NCI-H524 (cell line): ENCODE data around the gene LHX5.
"Not testable (repeated sequence)": the region's sequence is repeated elsewhere in the genome, so short reads cannot be mapped to it uniquely, and the experiment has no call there.

ENCODE experiments used
- DNase-seq, 2 experiments: peaks; one replicate each; lab custom pipeline; 2025; lab: John Stamatoyannopoulos, UW

Gene LHX5

DNA sequence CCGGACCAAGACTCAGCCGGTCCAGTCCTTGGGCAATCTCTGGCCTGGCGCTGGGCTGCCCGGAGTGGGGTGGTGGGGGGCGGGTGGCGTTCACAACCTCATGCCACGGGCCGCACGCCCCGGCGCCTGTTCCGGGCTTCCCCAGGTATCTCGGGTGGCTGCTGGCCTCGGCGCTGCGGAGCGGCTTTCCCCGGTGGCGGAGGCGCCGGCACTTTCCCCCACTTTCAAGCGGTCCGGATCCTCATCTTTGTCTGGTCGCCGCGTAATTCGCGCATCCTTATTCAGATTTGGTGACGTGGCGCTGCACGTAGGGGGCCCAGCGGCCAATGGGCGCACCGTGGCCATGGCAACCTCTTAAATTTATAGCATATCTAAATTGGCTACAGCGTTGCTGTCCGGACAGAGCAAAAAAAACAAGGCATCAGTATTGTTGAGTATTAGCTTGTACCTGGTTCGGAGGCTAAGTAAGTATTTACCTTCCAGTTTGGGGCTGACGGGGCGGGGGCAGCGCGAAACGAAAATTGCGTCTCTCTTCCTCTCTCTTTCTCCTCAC is at the start of gene LHX5:
TSS of gene LHX5 (minus strand) at position 253 of the 553 bp plus-strand sequence. CDS start 373 bp downstream, outside the sequence.
- peak; percentile 49 to 62 for DNase-seq

DNA sequence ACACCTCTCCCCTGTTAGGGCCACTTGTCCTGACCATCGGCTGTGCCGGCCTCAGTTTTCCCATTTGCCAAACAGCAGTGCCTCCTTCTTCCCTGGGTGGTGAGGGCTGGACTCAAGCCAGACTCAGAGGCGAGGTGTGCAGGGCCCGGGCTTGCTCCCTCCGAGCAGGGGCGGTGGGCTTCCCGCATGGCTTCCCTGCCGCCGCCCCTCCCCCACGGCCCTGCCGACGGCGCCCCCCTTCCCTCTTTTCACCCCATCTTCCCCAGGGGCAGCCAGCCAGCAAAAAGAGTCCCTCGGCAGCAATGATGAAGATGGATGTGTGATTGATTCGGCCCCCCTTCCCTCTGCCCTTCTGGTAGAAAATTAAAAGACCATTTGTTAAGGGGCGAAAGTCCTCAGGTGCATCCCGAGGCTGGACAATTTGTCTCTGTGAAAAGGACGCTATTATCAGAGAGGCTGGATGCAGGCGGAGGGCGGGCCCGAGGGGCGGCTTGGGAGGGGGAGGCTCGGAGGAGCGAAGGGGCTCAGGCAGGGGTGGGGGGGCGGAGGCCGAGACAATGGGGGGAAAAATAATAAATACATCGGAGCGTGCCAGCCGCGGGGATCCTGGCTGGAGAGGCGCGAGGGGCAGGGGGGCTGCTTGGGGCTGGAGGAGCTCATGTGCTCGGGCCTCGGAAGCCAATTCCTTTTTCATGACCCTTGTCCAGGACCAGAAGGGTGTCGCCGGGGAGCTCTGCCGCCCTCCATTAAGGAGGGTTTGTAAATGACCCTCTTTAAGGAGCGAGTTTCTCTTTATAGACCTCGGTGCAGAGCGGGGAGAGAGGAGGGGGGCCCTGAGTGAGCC is 48.0 kb upstream of the LHX5 start:
- no peak for DNase-seq

DNA sequence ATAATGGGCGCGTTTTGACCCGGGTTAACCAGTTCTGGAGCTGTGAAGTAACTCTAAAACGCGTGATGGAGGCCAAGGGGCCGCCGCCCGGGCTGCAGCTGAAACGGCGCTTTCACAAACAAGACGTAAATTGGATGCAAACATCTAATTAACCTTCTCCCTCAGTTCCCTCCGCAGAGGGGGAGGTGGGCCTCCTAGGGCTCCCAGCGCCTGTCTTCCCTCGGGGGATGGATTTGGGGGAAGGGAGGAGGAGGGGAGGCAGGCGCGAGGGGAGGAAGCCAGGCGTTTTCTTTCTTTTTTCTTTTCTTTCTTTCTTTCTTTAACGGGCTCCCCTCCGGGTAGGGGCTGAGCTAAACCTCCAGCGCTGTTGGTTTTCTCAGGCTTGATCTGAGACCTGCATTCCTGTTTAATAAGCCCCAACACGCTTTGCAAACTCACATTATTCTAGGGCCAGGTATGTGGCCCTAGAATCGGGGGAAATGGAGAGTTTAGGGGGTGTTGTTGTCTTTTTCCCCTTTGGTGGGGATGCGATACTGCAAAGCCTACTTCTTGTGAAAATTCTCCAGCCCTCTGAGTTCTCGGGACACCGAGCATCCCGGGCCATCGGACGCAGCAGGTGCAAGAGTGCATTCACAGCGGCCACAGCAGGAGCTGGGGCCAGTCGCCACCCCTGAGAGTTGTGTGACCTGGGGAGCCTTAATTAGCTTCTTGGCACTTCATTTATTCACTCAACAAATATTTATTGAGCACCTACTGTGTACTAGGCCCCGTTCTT is 43.6 kb upstream of the LHX5 start:
- no peak for DNase-seq

DNA sequence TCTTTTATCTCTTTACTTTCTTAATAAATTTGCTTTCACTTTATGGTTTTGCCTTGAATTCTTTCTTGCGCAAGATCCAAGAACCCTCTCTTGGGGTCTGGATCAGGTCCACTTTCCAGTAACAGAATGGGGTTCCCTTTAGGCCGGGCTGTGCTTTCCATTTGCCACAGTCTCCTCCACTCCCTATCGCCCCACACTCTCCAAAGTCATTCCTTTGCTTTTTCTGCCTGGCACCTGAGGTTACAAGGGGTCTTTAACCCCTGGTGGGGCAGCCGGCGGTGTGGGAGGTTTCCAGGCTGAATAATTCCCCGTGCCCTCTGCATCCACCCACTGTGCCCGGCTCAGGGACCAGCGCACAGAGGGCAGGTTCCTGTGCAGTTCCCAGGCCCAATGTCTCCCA is 42.9 kb upstream of the LHX5 start:
- DNase-seq: no peak

DNA sequence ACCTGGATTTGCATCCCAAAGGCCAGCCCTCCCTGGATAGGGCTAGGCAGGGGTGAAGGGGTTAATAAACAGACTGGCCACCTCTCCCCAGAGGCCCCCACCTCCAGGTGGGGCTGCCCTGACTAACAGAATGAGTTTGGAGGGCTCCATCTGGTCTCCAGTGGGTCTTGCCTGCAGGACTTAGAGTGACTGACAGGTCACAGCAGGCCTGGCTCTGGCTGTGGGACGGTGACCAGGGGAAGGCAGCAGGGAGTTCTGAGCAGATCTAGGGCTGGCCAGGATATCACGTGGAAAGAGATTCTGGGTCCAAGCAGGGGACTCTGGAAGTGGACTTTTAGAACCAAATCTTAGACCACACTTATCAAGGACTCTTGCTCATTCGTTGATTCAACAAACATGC is 40.9 kb upstream of the LHX5 start:
- peak in 1 of 2 experiments; percentile 53 for DNase-seq

DNA sequence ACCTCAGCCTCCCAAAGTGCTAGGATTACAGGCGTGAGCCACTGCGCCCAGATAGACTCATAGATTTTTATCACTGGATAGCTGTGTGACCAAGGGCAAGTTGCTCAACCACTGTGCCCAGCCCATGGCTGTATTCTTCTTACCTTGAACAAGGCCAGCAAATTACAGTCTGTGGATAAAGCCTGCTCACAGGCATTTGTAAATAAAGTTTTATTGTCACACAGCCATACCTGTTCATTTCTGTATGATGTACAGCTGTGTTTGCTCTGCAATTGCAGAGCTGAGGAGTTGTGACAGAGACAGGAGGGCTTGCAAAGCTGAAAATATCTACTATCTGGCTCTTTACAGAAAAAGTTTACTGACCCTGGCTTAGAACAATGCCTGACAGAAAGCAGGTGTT is 35.2 kb upstream of the LHX5 start:
- DNase-seq: no peak

DNA sequence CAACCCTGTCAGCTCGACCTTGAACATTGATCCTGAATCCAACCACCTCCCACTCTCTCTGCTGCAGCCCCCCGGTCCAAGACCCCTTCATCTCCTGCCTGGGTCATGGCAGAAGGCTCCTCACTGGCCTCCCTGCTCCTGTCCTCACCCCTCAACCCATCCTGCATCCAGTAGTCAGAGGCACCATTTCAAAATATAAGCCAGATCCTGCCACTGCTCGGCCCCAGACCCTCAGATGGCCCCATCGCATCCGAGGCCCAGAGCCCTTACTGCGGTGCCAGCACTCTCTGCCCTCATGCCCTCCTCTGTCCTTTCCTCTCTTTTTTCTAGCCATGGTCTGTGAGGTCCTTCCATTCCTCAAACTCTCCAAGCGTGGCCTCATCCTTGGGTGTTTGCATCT is 34.3 kb upstream of the LHX5 start:
- DNase-seq: no peak

DNA sequence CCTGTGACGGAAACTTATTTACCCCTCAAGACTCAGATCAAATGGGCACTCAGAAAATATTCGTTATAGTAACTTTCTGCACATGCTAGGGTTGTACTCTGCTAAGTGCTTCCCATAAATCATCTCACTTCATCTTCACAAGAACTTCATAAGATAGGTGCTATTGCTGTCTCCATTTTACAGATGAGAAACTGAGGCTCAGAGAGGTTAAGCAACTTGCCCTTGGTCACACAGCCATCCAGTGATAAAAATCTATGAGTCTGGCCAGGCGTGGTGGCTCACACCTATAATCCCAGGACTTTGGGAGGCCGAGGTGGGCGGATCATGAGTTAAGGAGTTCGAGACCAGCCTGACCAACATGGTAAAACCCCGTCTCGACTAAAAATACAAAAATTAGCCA is 33.2 kb upstream of the LHX5 start:
- no peak for DNase-seq

DNA sequence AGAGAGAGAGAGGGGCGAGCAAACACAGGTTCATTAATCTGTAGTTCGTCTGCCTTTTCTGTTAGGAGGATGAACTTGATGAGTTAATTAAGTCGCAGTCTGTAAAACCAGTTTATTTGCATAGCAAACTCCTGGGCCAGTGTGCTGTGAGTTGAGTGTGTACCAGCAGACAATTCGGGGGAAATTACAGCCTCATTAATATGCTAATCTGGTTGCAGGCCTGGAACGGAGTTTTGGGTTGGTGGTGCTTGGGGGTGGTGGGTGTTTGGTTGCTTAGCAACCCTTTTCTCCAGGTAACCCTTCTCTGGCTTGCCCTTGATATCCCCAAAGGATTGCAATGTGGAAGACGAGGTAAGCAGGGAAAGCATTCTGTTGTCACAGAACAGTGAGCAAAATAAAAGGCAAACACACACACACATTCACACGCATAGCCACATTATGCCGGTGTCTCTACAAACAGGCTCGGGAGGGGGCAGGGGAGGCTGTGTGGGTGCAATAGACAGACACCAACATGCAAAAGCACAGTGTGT is 29.2 kb upstream of the LHX5 start:
- DNase-seq: peak in 1 of 2 experiments; percentile 46

DNA sequence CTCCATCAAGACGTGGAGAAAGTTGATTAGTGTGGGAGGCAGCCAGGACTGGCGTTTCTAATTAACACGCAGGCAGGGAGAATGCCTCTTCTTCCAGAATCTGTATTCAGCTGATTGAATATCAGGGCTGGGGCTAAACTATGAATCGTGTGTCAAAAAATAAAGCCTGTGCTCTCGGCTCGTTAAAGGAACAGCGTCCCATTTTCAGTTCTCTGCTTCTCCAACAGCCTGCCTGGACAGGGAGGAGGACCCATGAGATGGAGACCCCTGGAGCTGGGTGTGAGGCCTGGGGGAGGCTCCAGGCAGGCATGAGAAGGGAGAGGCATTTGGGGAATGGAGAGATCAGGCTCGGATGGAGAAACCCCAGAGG is 28.6 kb upstream of the LHX5 start:
- no peak for DNase-seq

DNA sequence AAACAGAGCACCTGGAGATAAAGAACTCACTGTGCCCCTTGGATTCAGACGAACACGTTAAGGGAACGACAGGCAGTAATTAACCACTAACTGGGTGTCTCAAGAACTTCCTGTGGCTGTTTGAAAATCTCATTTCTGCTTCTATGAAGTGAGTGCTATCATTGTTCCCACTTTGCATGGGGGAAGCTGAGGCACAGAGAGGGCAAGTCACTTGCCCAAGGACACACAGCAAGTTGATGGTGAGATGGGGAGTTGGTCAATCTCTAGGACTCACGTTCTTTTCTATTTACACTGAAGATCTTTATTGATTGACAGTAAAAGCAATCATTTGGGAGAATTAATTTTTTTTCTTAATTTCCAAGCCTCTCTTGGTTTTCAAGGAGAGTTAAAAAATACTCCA is 26.8 kb upstream of the LHX5 start:
- DNase-seq: no peak

DNA sequence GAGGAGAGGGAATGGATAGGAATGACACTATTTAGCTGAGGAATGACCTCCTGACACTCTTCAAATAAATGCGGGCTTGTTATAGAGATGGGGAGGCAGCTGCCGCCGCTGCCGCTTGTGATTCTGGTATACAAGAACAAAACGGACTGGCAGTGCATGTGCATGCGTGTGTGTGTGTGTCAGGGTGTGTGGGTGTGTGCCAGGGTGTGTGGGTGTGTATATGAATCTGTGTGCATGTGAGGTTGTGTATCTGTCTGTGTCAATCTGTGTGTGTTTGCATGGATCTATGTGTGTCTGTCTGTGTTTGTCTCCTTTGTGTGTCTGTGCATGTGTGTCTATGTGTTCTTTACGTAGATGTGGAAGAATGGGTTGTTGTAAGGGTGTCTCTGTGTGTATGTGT is 26.0 kb upstream of the LHX5 start:
- DNase-seq: no peak

DNA sequence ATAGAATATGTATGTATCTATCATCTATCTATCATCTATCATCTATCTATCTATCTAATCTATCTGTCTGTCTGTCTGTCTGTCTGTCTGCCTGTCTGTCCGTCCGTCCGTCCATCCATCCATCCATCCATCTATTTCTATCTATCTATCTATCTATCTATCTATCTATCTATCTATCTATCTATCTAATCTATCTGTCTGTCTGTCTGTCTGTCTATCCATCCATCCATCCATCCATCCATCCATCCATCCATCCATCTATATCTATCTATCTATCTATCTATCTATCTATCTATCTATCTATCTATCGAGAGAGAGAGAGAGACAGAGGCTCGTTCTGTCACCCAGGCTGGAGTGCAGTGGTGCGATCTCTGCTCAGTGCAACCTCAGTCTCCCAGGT is 24.3 kb upstream of the LHX5 start:
- DNase-seq: not testable (repeated sequence)

DNA sequence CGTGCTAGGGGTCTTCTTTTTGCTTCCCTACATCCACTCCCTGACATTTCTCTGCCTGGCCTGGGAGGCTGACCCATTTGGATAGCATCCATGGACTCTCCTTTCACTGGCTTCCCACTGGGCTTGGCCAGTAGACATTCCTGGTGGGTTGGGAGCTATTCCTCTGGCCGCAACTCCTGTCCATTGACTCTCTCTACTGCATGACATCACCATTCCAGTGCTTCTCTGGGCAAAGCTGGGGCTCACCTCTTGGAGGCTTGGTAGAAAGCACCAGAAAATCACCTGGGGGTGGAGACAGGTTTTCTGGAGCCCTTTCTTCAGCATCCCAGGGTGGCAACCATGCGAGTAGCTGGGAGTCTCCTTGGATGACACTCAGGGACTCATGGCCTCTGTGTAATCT is 16.7 kb upstream of the LHX5 start:
- no peak for DNase-seq

DNA sequence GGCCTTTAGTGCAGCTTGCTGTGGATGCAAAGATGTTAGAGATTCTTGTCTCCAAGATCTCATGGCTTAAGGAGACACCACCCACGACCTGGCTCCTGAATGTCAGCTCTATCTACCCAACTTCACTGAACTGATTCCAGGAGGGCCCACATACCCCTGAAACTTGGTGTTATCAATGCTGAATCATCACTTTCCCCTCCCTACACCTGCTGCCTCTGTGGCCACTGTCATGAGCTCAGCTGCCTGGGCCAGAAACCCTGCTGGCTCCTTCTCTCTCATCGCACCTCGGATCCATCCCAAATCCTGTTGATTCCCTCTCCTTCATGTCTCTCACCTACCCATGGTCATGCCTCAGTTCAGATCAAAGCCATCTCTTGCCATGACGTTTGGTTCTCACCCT is 15.1 kb upstream of the LHX5 start:
- DNase-seq: no peak

DNA sequence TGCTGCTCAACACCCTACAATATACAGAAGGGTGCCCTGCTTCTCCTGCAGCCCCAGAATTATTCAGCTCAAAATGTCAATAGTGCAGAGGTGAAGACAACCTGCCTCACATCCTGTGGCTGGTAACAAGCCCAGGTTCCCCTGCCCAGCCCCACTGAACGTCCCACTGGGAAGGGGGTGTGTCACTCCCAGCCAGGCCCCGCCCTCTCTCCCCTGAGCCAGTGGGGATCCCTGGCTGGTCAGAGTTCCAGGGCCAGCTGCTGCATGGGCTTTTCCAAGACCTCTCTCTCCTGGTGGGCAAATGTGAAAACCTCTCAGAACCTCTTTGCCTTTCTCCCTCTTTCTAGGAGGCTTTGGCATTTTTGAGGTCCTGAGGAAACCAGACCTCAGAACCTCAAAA is 13.7 kb upstream of the LHX5 start:
- no peak for DNase-seq

DNA sequence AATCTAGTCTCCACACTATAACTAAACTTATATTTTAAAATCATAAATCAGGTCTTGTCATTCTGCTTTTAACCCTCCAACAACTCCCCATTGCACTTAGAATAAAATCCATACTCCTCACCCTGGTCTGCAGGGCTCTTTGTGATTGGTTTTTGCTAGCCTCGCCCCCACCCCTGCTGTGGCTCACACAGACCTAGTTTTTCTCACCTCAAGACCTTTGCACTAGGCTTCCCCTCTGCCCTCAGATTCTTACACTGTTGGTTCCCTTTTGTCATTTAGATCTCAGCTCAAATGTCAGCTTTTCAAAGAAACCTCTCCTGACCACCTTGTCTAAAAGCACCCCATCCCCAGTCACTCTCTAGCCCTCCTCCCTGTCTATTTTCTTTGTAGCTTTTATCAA is 10.7 kb upstream of the LHX5 start:
- no peak for DNase-seq

DNA sequence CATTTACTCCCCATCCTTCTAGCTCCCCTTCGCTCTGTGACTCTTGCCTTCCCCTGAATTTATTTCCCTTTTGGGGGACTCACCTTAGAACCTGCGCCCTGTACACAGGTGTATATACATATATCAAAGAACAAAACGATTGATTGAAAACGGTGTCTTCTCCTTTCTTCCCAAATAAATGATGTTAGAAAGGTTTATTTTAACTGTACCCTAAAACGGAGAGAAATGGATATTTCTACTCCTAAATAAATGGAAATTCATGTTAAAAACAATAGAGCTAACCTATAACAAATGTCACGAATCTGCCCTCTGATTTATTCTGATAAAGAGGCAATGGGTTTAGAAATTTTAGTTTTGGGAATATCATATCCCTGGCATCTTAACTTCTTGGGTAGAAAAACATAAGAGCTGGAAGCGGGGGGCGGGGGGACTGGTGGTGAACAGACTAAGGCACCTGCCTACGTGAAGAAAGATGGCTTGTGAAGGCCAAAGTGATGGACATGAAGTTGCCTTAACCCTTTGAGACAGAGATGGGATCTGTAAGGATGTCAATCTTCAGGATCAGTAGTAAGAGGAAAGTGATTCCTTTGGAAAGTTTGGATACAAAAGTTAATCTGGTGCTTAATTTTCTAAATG is 8.8 kb upstream of the LHX5 start:
- DNase-seq: no peak

DNA sequence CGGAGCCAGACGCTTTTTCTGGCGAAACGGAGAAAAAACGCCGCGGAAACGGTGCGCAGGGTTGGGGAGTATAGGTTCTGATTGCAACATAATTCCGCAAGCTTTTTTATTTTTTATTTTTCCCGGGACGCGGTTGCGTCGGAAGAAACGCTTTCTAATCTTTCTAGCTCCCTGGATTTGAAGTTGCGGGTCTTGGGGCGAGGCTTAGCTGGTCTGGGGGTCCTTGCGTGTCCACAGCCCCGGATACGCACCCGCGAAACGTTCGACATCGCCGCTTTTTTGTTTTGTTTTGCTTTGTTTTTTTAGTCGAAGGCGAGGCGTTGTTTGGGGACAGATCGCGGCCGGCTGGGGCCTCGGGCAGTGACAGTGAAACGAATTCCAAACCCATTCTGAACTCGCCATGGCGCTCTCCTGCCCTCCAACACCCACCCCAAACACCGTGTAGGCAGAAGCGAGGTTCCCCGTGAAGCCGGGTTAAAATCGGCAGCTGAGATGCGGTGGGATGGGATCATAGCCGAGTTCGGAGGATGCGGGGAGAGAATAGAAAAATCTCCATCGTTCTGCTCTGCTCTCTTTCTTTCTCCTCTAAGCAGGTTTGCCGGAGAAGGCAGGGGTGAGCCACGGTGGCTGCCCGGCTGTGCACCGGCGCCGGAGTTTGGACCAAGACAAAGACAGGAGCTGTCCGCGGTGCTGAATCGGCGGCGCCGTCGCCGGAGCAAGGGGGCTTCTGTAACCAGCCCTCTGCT is 8.1 kb upstream of the LHX5 start:
- DNase-seq: peak in 1 of 2 experiments; percentile 15

DNA sequence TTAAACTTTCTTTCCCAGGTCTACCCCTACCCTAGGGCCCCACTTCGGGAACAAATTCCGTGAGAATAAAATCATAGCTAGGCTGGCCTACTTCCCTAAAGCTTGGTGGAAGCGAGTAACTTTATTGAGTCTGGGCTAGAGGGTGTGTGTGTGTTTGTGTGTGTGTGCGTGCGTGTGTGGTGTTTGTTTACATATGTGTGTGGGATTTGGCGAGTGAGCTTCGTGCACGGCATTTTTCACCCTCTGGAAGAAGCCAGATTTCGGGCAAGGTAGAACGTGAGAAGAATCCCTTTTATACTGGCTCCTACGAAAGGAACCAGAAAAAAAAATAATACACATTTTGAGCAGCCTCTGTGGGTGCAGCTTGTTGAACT is 7.5 kb upstream of the LHX5 start:
- DNase-seq: no peak

DNA sequence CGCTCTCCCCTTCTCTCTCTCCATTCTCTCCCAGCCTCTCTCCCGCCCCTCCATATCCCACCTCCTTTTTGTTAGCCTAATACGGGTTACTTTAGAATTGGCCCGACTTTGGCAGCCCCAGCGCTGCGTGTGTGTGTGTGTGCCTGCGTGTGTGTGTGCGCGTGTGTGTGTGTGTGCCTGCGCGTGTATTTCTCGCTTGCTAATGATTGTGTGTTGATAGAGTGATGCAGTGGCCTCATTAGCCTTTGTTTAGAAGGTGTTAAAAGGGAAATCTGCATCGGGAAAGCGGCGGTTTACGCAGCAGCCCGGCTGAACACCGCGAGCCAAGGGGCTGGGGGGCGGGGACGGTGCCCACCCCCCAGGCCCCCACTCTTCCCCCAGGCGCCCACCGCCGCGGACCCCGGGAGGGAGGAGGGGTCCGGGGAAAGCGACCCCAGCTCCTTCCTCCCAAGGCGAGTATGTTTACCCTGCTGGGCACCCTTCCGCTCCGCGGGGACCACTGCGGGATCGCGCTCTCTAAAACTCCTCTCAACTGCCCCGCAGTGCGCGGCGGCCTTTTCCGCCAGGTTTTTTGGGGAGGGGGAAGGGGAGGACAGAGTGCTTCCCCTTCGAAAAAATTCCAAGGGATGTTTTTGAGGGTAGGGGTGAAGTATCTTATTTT is 6.8 kb upstream of the LHX5 start:
- no peak for DNase-seq
